Fibroblast of lung (primary cell): ENCODE data around the gene GPC6.

Experiments used
- EZH2 ChIP-seq: IDR thresholded peaks from 2 replicates; pipeline ENCODE4 v1.5.1; 2012; ENCODE audit warnings: low read length, control low read depth, mild to moderate bottlenecking; ENCODE audit errors: missing control alignments
- TF ChIP-seq, protein P1 (sequence below), 2 donors: IDR thresholded peaks in 1 of 2; conservative IDR thresholded peaks in 1 of 2; 1 replicate in 1 of 2; 2 replicates in 1 of 2; pipeline ENCODE4 v1.5.1; 2011 to 2012; ENCODE audit warnings: low read length in 2 of 2, control low read depth in 1 of 2, inconsistent platforms in 1 of 2, low read depth in 1 of 2, mild to moderate bottlenecking in 1 of 2

DNA sequence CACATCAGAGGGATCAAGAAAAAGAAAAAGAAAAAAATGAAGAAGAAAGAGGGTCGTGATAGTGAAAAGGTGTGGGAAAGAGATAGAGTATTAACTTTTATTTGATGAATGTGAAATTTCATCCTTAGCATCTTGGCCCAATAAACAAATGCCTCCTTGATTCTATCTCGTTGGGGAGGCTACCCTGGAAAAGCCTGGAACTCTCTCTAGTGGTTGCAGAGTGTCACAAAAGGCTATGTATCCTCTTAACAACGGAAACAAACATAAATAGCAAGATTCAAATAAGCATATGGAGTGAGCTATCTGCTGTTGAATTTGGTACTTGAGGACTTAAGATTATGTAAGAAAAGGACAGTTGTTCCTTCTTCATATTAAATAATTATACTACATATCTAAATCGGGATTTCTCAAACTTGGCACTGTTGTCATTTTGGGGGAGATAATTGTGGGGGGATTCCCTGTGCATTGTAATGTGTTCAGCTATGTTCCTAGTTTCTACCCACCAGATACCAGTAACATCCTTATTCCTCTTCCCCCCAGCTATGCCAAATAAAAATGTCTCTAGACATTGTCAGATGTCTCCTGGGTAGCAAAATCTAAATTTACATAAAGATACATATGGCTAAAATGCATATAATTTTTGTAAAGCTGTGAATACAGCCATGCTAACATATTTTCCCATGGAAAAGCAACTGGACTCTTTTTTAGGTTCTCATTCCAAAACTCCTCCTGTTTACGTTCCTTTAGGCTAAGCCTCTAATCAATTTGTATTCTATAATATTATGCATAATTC, 695.7 kb downstream of the GPC6 start:
- TF ChIP-seq, protein P1, sequence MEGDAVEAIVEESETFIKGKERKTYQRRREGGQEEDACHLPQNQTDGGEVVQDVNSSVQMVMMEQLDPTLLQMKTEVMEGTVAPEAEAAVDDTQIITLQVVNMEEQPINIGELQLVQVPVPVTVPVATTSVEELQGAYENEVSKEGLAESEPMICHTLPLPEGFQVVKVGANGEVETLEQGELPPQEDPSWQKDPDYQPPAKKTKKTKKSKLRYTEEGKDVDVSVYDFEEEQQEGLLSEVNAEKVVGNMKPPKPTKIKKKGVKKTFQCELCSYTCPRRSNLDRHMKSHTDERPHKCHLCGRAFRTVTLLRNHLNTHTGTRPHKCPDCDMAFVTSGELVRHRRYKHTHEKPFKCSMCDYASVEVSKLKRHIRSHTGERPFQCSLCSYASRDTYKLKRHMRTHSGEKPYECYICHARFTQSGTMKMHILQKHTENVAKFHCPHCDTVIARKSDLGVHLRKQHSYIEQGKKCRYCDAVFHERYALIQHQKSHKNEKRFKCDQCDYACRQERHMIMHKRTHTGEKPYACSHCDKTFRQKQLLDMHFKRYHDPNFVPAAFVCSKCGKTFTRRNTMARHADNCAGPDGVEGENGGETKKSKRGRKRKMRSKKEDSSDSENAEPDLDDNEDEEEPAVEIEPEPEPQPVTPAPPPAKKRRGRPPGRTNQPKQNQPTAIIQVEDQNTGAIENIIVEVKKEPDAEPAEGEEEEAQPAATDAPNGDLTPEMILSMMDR (conservative IDR thresholded peaks at IDR 0.05 in 1 of 2, IDR thresholded peaks at IDR 0.05 in 1 of 2; ENCODE audit: low read depth in 1 of 2, low read length in 2 of 2) = peak in 1 of 2 donors; percentile 16
- TF ChIP-seq EZH2 = no peak
